22Rv1 (cell line): ENCODE measurements around the gene ITPK1.

Experiments
- ZFX ChIP-seq: fragments of 450-650 bp; IDR thresholded peaks from 2 replicates; pipeline ENCODE4 v1.6.1; 2017; ENCODE audit warnings: antibody characterized with exemption, borderline replicate concordance
- TF ChIP-seq, protein P1 (sequence below): fragments of 450-650 bp; IDR thresholded peaks from 2 replicates; pipeline ENCODE4 v1.5.1; 2017; ENCODE audit warnings: mild to moderate bottlenecking

DNA sequence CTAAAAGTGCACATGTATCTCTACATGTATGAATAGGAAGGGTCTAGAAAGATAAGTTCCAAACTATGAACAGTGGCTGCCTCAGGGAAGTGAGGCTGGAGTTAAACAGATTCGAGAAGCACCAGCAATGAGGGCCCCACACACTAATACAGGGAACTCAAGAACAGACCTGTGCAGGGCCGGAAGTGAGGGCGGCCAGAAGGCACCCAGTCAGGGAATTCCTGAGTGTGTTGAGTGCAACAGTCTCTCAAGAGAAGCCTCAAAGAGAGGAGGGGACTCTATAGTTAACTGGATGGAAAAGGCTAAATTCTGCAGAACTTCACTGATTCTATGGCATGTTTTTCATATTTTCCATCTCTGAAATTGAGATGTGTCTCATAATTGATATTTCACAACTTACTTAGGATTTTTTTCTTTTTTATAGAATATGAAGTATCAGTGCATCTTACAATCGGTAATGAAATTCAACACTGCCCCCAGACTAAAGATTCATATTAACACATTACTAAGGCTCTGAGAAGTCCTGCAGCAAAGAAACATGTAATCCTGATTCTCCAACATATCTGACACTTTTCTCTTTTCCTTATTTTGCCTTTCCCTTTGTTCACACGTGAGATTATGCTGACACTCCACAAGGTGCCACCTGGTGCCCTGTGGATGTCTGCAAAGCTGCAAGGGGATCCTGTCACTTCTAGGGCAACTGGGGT is 131.5 kb downstream of the ITPK1 start:
- TF ChIP-seq, protein P1, sequence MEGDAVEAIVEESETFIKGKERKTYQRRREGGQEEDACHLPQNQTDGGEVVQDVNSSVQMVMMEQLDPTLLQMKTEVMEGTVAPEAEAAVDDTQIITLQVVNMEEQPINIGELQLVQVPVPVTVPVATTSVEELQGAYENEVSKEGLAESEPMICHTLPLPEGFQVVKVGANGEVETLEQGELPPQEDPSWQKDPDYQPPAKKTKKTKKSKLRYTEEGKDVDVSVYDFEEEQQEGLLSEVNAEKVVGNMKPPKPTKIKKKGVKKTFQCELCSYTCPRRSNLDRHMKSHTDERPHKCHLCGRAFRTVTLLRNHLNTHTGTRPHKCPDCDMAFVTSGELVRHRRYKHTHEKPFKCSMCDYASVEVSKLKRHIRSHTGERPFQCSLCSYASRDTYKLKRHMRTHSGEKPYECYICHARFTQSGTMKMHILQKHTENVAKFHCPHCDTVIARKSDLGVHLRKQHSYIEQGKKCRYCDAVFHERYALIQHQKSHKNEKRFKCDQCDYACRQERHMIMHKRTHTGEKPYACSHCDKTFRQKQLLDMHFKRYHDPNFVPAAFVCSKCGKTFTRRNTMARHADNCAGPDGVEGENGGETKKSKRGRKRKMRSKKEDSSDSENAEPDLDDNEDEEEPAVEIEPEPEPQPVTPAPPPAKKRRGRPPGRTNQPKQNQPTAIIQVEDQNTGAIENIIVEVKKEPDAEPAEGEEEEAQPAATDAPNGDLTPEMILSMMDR, result no peak
- TF ChIP-seq ZFX, result no peak
